Activated CD8-positive, alpha-beta T cell treated with anti-CD3 and anti-CD28 coated beads for 36 hours (primary cell): ENCODE data around the gene VTI1B. TPM values are rescaled to one million over a fixed set of nuclear protein-coding genes. Genes with fewer than 3 reads are reported as not detected.
"Not testable (repeated sequence)": the region's sequence is repeated elsewhere in the genome, so short reads cannot be mapped to it uniquely, and the experiment has no call there.

Experiments used
- ATAC-seq: fragments of 200-7000 bp; cut with Tn5 transposase; one replicate; pipeline ENCODE4 v1.10.0; 2021; ENCODE audit warnings: mild to moderate bottlenecking, moderate library complexity
- CTCF ChIA-PET: fragments of 350-600 bp; sonication (Branson Sonifier 250); formaldehyde crosslinking; loops from one replicate; lab custom pipeline; 2021; ENCODE audit warnings: antibody characterized with exemption; lab: Charles Lee
- POLR2A ChIA-PET: fragments of 350-600 bp; sonication (Branson Sonifier 250); formaldehyde crosslinking; loops from one replicate; lab custom pipeline; 2021; ENCODE audit warnings: antibody characterized with exemption; lab: Charles Lee
- DNase-seq: peaks from one replicate; pipeline ENCODE4 v3.0.0-alpha.2; 2020
- H3K27ac Mint-ChIP-seq: one replicate; pipeline ENCODE4 v1.8.0; 2021; ENCODE audit warnings: mild to moderate bottlenecking, mixed read lengths
- H3K27me3 Mint-ChIP-seq: one replicate; pipeline ENCODE4 v1.8.0; 2021; ENCODE audit warnings: mixed read lengths
- H3K36me3 Mint-ChIP-seq: one replicate; pipeline ENCODE4 v1.8.0; 2021; ENCODE audit warnings: low read depth, mixed read lengths
- H3K4me1 Mint-ChIP-seq: one replicate; pipeline ENCODE4 v1.8.0; 2021; ENCODE audit warnings: low read depth, mixed read lengths
- H3K4me3 Mint-ChIP-seq: one replicate; pipeline ENCODE4 v1.8.0; 2021; ENCODE audit warnings: mild to moderate bottlenecking, moderate library complexity, mixed read lengths
- H3K9me3 Mint-ChIP-seq: one replicate; pipeline ENCODE4 v1.8.0; 2021; ENCODE audit warnings: mixed read lengths
- intact Hi-C: fragments of 100-400 bp; cut with micrococcal nuclease; formaldehyde crosslinking; loops from one replicate; pipeline ENCODE4 v1.10.0; 2022
- total RNA-seq, 2 experiments: library from RNA; stranded (reverse); gene quantifications; one replicate each; pipeline ENCODE4 v1.2.3, GENCODE V29; 2021
- TF ChIP-seq, protein P1 (sequence below): fragments of 200-600 bp; IDR thresholded peaks from one replicate; pipeline ENCODE4 v1.8.0; 2022; ENCODE audit warnings: antibody characterized with exemption, mild to moderate bottlenecking

Gene VTI1B
- total RNA-seq, 2 experiments from 2014 or later, result 57.3 to 59.7 TPM

DNA sequence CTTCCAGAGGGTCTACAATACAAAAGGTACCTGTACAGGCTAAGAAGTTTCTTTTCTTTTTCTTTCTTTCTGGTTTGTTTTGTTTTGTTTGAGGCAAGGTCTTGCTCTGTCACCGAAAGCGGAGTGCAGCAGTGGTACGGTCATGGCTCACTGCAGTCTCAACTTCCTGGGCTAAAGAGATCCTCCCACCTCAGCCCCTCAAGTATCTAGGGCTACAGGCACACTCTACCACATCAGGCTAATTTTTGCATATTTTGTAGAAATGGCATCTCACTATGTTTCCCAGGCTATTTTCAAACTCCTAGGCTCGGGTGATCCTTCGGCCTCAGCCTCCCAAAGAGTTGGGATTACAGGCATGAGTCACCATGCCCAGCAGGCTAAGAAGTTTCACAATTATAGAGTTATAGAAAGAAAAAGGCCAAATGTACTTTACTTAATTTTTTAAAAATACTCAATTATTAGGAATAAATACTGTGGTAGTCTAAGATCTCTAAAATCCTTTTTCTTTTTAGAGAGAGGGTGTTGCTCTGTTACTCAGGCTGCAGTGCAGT is 71.4 kb downstream of the VTI1B start:
- POLR2A ChIA-PET, result no interaction called here
- Mint-ChIP-seq H3K36me3 (peaks cover 2% of the 10 kb centered on the region), H3K27ac (no peak overlapping the region), H3K27me3 (no peaks in the 10 kb centered on the region), H3K9me3 (no peaks in the 10 kb centered on the region), H3K4me3 (no peak overlapping the region), H3K4me1 (peaks cover 20% of the 10 kb centered on the region)
- CTCF ChIA-PET, result no interaction called here
- DNase-seq (no peak), ATAC-seq (no peak)
- TF ChIP-seq, protein P1, sequence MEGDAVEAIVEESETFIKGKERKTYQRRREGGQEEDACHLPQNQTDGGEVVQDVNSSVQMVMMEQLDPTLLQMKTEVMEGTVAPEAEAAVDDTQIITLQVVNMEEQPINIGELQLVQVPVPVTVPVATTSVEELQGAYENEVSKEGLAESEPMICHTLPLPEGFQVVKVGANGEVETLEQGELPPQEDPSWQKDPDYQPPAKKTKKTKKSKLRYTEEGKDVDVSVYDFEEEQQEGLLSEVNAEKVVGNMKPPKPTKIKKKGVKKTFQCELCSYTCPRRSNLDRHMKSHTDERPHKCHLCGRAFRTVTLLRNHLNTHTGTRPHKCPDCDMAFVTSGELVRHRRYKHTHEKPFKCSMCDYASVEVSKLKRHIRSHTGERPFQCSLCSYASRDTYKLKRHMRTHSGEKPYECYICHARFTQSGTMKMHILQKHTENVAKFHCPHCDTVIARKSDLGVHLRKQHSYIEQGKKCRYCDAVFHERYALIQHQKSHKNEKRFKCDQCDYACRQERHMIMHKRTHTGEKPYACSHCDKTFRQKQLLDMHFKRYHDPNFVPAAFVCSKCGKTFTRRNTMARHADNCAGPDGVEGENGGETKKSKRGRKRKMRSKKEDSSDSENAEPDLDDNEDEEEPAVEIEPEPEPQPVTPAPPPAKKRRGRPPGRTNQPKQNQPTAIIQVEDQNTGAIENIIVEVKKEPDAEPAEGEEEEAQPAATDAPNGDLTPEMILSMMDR, result no peak
- intact Hi-C loops, result no loop called here

DNA sequence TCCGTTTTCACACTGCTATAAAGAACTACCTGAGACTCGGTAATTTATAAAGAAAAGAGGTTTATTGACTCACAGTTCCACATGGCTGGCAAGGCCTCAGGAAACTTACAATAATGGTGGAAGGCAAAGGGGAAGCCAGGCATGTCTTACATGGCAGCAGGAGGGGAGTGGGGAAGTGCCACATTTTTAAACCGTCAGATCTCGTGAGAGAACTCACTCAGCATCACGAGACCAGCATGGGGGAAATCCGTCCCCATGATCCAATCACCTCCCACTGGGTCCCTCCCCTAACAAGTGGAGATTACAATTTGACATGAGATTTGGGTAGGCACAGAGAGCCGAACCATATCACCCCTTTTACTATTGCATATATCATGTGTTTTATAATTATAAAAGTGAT is 72.4 kb downstream of the VTI1B start:
- TF ChIP-seq, protein P1, result no peak
- Mint-ChIP-seq H3K27me3 (no peaks in the 10 kb centered on the region), H3K9me3 (no peaks in the 10 kb centered on the region), H3K27ac (no peak overlapping the region), H3K4me3 (no peak overlapping the region), H3K4me1 (peaks cover 29% of the 10 kb centered on the region), H3K36me3 (peaks cover 2% of the 10 kb centered on the region)
- ChIA-PET CTCF (interaction anchor here (1.9 kb wide), 1 partner anchor 92 kb away, joined by 5 read pairs; no protein-coding TSS in a partner anchor), POLR2A (interaction anchor here (1.0 kb wide), 1 partner anchor 21 kb away, joined by 3 read pairs; no protein-coding TSS in a partner anchor)
- ATAC-seq, result no peak
- no peak for DNase-seq
- intact Hi-C loops, result no loop called here

DNA sequence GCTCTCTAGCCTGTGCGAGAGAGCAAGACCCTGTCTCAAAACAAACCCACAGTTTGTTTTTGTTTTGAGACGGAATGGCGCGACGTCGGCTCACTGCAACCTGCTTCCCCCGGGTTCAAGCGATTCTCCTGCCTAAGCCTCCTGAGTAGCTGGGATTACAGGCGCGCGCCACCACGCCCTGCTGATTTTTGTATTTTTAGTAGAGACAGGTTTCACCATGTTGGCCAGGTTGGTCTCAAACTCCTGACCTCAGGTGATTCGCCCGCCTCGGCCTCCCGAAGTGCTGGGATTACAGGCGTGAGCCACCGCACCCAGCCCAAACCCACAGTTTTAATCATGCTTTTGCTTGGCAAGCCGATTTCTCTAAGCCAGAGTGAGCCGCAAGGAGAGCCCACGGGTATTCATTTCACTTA is 73.9 kb downstream of the VTI1B start:
- H3K9me3 Mint-ChIP-seq, H3K27me3 Mint-ChIP-seq, DNase-seq, ATAC-seq, intact Hi-C loops: not testable (repeated sequence)
- Mint-ChIP-seq H3K36me3 (peaks cover 13% of the 10 kb centered on the region), H3K4me1 (peaks cover 36% of the 10 kb centered on the region), H3K4me3 (peak overlapping the region; percentile 89), H3K27ac (peak overlapping the region; percentile 94)
- POLR2A ChIA-PET, result interaction anchor here (1.0 to 1.9 kb wide), 5 partner anchors 11 to 160 kb away, joined by 3 to 8 read pairs (median 4); no protein-coding TSS in a partner anchor
- CTCF ChIA-PET, result interaction anchor here (0.6 to 4.3 kb wide), 21 partner anchors 10 to 241 kb away, joined by 3 to 34 read pairs (median 5); partner anchors contain the start of genes ARG2, ATP6V1D, RDH11 and RDH12

DNA sequence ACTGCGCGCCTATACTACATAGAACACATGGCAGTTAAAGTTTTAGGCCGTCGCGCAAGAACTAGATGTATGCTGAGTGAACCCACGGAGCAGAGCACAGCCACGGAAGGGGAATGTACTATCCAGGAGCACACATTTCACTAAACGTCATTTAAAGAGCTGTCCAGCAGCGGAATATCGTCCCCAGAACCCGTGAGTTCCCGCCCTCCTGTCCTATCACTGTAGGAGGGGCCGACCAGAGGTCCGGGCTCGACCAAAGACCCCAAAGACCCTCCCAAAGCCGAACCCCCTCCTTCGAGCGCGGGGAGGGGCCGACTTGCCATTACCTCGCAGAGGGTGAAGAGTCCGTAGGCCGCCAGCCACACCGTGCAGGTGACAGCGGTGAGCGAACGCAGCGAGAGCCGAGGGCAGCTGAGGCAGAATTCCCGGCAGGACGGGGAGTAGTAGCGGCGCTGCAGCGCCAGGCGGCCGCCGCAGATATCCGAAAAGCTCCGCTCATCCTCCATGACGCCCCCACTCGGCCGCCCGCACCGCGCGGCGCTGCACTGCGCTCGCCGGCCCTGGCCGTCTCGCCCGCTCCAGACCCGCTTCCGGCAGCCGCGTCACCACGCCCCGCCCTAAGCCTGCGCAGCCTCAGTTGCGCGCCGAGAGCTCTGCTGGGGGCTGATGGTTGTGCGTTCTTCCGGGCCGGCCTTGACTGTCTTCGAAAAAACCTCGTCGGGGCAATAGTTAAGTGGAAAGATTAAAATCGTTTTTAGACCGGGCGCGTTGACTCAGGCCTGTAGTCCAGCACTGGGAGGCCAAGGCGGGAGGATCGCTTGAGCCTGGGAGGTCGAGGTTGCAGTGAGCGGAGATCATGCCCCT is 74.5 kb downstream of the VTI1B start, which contains the start of gene PIGH:
Gene PIGH, minus strand, starts transcription at position 571 of the 864 bp plus-strand sequence. Its CDS starts 65 bp downstream, at position 506.
- peaks cover 41% of the 10 kb centered on the region for H3K4me1 Mint-ChIP-seq
- peak within 1 kb of the TSS; percentile 89 for H3K4me3 Mint-ChIP-seq
- H3K27me3 Mint-ChIP-seq, result no peaks in the 10 kb centered on the region
- TF ChIP-seq, protein P1, result peak; percentile 44
- POLR2A ChIA-PET, result interaction anchor here (1.0 to 1.9 kb wide), 5 partner anchors 10 to 160 kb away, joined by 3 to 8 read pairs (median 4); no protein-coding TSS in a partner anchor
- DNase-seq (peak; percentile 95), ATAC-seq (peak; percentile 100)
- CTCF ChIA-PET, result interaction anchor here (0.6 to 4.3 kb wide), 26 partner anchors 9 to 240 kb away, joined by 3 to 34 read pairs (median 4); partner anchors contain the start of genes ARG2, ATP6V1D, RDH11 and RDH12
- H3K36me3 Mint-ChIP-seq, result peaks cover 18% of the 10 kb centered on the region
- H3K27ac Mint-ChIP-seq, result peak within 1 kb of the TSS; percentile 94
- intact Hi-C loops, result loop anchor here (5.0 kb wide), 1 partner anchor 67 kb away; no protein-coding TSS in a partner anchor
- no peaks in the 10 kb centered on the region for H3K9me3 Mint-ChIP-seq

Other genes with a start within 250 kb of the VTI1B start
- gene TMEM229B, start 185.9 kb downstream of the VTI1B start, total RNA-seq, result 1 to 10 TPM; 1.6 to 2.3 TPM
- gene PLEKHH1, start 141.3 kb downstream of the VTI1B start, total RNA-seq, result 1 to 10 TPM; 4.8 to 6.7 TPM
- 10 to 100 TPM; 20.3 to 21.9 TPM for gene PIGH, start 74.4 kb downstream of the VTI1B start, total RNA-seq
- 1 to 10 TPM; 9.9 TPM for gene ARG2, start 54.7 kb downstream of the VTI1B start, total RNA-seq
- gene RDH11, start 21.1 kb upstream of the VTI1B start, total RNA-seq, result 10 to 100 TPM; 78.9 to 83.2 TPM
- gene RDH12, start 27.3 kb upstream of the VTI1B start, total RNA-seq, result not detected
- gene ZFYVE26, start 142.0 kb upstream of the VTI1B start, total RNA-seq, result 10 to 100 TPM; 14.4 to 16.8 TPM
- gene RAD51B, start 145.1 kb upstream of the VTI1B start, total RNA-seq, result 10 to 100 TPM; 38.2 to 40.6 TPM